GM12892 (cell line): ENCODE measurements around the gene NEURL1.

Source experiments
- POLR2A ChIP-seq: IDR thresholded peaks from 2 replicates; pipeline ENCODE4 v1.6.1; 2011; ENCODE audit warnings: low read depth, low read length, control low read depth
- POLR2AphosphoS5 ChIP-seq: IDR thresholded peaks from 2 replicates; pipeline ENCODE4 v1.6.1; 2011; ENCODE audit warnings: low read depth, low read length, control low read depth

GRCh38 chr10:103627111-103627892 is 133.8 kb downstream of the NEURL1 start:
- TF ChIP-seq POLR2A (no peak), POLR2AphosphoS5 (no peak)
